AG08396 (cell line): ENCODE results near the gene UGGT2.
A peak's percentile ranks its signal among the peaks of the same experiment; 100 is the strongest.
"Not testable (repeated sequence)": the region's sequence is repeated elsewhere in the genome, so short reads cannot be mapped to it uniquely, and the experiment has no call there.

ENCODE experiments used
- DNase-seq: peaks from one replicate; pipeline ENCODE4 v3.0.0; 2012; ENCODE audit warnings: low spot score, mixed read lengths

The UGGT2 gene

DNA sequence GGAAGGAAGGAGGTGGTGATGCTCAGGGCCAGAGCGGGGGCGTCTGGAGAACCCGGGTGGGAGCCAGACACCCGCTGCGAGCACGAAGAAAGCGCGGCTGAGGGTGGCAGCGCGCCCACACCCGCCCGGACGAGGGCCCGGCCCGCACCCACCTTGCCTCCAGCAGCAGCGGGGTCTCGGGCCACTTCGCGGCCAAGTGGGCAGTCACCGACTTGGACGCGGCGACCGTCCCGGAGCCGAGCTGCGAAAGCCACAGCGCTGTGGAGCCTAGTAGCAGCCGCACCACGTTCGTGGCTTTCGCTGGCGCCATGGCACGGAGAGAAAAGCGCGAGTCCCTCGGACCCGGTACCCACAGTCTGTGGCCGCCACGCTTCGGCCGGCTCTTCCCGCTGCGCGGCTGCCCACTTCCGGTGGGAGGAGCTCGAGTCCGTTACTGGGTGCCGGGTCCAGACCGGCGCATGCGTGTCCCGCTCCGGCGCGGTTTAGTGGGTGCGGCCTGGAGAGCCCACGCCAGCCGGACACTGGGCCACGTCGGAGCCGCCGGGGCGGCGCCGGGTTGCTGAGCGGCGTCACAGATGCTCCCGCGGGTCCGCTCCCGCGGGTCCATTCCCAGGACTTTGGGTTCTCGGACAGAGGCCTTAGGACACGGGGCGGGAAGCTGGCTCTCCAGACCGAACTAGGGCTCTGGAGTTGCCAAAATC is at the start of gene UGGT2:
UGGT2 (minus strand) TSS at position 399 of the 701 bp plus-strand sequence; CDS start at position 310, 89 bp downstream.
- DNase-seq = peak; percentile 100

DNA sequence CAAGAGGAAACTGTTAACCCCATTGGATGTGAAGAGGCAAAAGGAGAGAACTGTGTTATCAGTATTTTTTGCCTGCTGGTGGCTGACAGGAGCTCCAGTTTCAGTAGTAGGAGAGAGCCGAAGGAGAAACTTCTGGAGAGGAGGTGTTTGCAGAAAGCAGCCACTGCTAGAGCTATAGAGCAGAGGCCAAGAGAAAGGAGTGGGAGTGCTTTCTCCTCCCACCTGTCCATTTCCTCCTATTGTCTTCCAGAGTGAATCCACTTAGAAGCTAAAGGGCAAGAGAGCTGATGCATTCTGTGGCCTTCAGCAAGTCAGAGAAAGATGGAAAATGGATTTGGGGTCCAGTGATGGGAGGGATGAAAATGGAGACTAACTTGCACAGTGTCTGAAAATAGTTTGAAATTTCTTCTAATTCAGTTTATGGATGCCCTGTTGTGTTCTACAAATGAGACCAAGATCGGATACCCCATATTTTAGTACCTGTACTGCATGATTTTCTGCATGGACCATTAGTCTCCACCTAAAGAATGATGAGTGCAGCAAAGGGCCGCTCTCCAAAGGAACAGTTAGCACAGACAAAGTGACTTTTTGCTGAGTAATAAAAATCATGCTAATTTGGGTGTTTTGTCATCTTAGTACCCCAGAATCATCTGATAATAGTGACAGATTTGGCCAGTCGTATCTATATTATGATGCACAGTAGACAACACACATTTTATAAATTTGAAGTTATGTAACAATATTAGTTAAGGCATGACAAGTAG is 47.4 kb upstream of the UGGT2 start:
- DNase-seq = no peak

DNA sequence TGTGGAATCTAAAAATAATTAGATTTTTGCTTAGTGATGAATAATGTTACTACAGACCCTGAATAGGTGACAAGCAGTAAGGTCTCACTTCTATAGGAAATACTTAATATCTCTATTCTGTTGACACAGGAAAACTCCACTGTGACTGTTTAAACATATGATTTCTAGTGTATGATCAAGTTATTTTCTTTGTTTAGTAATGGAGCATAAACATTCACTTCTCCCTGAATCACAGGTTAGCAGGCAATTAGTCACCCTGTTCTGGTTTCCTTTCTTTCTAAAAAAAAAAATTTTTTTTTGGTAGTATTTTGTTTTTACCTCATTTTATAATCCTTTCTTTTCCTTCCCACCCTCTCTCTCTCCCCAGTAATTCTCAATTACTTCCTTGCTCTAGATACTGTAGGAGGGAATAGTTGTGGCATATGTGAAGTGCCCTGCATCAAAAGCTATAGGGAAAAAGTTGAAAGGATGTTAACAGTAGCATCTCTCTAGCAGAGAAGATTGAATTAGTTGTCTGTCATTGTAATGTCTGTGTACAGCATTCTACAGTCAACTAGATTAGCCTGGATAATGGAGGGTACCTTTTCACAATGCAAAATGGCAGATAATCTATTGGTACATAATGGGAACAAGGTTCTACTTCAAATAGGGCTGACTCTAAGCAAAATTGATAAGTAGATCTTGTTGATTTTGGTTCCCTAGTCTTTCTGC is 40.2 kb upstream of the UGGT2 start:
- no peak for DNase-seq

DNA sequence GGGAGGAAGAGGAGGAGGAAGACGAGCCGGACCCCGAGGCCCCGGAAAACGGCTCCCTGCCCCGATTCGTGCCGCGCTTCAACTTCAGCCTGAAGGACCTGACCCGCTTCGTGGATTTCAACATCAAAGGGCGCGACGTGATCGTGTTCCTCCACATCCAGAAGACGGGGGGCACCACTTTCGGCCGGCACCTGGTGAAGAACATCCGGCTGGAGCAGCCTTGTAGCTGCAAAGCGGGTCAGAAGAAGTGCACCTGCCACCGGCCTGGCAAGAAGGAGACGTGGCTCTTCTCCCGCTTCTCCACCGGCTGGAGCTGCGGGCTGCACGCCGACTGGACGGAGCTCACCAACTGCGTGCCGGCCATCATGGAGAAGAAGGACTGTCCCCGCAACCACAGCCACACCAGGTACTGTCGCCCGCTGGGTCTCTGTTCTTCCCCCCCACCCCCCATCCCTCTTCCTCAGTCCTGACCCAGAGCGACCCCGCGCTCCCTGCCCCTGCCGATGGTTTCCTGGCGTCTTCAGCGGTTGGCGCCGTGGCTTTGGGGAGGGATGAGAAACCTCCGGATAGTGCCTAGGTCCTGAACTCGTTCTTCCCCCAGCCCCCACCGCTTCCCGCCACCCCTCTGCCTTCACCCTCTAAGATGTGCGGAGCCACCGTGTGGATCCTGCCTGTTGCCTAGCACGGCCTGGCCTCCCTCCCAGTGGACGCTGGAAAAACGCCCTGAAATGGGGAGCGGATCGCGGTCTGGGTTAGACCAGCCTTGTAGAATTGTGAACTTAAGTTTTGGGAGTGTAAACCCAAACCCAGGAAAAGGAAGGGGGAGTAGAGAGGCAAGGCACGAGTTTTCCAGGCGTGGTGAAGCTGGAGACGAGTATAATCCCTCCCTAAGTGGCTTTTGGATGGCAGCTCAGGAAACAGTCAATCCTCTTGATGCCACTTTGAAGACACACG is 38.2 kb upstream of the UGGT2 start:
- peak; percentile 15 for DNase-seq

DNA sequence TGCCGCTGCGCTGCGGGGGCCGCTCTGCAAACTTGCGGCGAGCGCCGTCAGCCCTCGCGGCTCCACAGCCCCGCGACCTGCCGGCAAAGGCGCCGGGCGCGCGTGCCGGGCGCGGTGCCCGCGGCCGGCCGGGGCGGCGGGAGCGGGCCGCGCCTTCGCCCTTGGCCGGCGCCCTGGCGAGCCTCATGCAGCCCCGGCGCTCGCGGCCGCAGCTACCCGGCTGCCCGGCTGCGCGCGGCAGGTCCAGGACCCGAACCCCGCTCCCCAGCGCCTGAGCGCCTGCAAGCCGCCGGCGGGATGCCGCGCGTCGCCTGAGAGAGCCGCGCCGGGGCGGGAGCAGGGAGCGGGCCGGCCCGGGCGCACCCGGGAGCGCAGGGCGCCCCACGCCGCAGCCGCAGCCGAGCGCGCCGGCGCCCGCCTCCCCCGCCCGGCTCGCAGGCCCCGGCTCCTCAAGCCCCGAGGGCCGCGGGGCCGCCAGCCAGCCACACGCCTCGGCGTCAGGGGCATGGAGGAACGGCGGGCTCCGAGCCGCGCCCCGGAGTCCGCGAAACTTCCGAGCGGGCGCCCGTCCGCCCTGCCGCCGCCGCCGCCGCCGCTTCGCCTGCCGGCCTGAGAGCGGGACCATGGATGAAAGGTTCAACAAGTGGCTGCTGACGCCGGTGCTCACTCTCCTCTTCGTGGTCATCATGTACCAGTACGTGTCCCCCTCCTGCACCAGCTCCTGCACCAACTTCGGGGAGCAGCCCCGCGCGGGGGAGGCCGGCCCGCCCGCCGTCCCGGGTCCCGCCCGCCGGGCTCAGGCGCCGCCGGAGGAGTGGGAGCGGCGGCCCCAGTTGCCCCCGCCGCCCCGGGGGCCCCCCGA is 37.3 kb upstream of the UGGT2 start:
- DNase-seq = peak; percentile 50

DNA sequence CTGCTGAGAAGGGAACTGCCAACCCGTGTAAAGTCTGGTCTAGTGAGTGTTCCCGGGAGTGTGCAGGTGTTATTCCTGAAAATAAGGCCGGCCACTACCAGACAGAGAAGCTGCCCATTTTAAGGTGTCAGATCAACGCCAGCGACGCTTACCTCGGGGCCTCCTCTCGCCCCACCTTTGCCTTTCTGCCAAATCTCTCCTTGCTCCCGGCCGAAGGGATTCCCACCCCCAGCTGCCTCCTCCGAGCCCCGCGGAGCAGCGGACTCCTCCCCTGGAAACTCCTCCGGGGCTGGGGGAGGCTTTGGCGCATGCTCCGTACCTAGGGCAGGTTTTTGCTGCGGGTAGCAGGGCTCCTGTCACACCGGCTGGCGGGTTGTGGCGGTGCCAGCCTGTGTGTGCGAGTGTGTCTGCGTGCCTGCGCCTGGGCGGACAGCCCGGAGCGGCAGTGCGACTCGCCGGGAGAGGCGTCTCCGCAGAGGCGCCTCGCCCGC is 36.6 kb upstream of the UGGT2 start, which contains the start of gene HS6ST3:
HS6ST3 (plus strand) TSS at position 359 of the 491 bp plus-strand sequence.
- DNase-seq = no peak

GRCh38 chr13:96089139-96089538 is 35.9 kb upstream of the UGGT2 start:
- no peak for DNase-seq

DNA sequence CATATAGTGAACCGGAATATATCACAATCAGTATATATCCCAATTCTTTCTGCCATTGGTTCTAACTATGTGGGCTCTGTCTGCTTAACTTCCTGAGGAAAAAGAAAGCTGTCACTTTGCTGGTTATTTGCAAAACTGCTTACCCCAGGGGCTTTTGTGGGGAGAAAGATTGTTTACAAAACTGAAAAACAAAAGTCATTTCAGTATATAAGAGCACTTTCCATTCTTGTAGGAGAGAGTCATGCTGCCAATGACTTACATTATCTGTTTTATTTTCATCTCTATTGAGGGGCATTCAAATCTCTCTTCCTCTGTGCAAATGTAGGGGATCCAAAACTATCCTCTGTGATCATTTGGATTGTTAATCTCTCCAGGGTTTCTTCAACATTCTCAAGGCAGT is 33.5 kb upstream of the UGGT2 start:
- DNase-seq = no peak

DNA sequence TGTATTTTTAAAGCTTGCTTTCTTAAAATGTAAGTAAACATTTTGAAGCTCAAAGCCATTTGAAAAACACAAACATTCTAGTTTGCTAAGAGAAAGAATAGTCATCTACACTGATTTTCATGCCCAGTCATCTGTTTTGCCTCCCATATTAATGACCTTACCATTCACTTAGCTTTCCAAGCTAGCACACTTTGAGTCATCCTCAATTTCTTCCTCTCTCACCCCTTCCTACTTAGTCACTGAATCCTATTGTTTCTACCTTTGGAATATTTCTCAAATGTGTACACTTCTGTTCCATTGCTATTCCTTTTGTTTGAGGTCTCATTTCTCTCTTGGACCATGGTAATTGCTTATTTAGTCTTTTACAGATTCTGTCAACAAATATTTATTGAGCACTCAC is 29.4 kb upstream of the UGGT2 start:
- no peak for DNase-seq

- no peak for DNase-seq
Measured at GRCh38 chr13:96081888-96082287, 28.7 kb upstream of the UGGT2 start.

DNA sequence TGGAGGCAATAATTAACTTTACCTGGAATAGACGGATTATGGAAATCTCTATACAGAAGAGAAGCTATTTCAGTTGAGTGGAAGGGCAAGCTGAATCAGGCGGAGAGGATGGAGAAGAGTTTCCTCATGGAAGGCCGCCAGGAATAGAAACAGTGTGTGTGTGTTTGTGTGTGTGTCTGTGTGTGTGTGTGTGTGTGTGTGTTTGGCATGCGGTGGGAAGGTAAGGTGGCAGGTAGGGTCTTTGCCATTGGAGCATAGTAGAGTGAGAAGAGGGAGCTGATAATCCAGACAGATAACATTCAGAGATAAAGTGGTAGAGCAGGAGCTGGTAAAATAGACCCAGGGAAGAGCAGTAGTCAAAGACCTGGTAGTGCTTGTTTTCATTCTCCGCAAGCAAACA is 27.5 kb upstream of the UGGT2 start:
- no peak for DNase-seq

DNA sequence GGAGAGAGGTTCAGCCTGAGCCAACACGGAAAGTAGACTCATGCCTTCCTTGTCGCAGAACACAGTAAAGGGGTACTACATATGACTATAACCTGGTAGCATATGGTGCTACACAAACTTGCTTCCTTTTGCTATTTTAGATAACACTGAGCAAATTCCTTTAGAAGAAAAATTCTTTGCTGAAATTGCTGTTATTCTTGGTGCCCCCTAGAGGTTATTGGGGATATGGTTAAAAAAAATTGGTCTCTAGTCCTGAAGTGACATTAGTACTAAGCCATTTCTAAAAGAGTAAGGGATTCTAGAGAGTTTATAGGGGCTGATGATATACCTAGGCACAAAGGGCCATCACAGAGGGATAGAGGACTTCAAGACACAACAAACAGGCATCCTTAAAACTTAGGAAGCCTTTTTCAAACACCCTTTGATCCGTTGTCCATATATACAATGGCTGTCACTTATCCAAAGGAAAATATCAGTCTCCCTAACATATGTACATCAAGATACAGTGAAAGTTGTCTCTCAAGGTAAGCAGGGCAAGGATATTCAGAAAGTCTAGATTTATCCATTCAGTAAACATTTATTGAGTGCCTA is 22.8 kb upstream of the UGGT2 start:
- peak; percentile 24 for DNase-seq

DNA sequence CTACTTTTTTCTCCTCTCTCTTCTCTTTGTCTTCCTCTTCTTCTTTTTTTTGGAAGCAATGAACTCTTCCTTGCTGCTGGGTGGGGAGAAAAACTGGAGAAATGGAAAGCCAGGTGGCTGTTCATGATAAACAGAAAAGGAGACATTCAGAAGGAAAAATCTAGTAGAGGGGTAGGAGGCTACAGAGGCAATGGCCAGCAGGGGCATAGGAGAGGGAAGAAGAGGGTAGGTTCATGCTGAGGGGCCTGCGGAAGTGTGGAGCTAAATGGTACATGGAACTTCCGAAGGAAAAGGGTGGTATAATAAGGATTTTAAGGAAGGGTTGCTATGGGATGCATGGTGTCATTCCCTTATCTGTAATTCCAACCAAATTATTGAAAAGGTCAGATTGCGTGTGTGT is 19.2 kb upstream of the UGGT2 start:
- DNase-seq = no peak

DNA sequence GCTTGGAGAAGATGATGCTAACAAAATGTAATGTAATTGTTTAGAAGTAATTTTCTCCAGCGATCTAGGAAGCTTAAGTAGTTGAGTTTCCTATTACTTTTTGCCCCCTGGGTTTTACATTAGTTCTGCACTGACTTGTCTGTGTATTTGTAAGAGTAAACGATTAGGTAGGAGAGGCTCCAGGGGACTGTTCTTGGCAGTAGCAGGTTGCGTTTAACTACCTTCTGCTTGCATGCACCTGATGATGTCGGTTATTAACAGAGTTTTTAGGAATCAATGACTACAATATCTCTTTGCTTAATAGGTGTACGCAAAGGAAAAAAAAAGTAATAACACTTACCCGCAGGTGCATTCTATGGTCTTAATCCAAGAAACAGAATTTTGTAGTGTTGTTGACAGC is 18.3 kb upstream of the UGGT2 start:
- DNase-seq = no peak

GRCh38 chr13:96068729-96069128 is 15.5 kb upstream of the UGGT2 start:
- no peak for DNase-seq

GRCh38 chr13:96065849-96066248 is 12.6 kb upstream of the UGGT2 start:
- DNase-seq = no peak

GRCh38 chr13:96052656-96053002 is 572 bp downstream of the UGGT2 start:
- peak; percentile 65 for DNase-seq

- not testable (repeated sequence) for DNase-seq
Measured at GRCh38 chr13:96051946-96052345, 1.3 kb downstream of the UGGT2 start.

DNA sequence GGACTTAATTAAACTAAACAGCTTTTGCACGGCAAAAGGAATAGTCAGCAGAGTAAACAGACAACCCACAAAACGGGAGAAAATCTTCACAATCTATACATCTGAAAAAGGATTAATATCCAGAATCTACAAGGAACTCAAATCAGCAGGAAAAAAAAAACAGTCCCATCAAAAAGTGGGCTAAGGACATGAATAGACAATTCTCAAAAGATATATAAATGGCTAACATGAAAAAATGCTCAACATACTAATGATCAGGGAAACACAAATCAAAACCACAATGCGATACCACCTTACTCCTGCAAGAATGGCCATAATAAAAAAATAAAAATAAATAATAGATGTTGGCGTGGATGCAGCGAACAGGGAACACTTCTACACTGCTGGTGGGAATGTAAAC is 1.7 kb downstream of the UGGT2 start:
- DNase-seq = not testable (repeated sequence)

DNA sequence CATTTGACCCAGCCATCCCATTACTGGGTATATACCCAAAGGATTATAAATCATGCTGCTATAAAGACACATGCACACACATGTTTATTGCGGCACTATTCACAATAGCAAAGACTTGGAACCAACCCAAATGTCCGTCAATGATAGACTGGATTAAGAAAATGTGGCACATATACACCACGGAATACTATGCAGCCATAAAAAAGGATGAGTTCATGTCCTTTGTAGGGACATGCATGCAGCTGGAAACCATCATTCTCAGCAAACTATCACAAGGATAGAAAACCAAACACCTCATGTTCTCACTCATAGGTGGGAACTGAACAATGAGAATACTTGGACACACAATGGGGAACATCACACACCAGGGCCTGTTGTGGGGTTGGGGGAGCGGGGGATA is 2.2 kb downstream of the UGGT2 start:
- DNase-seq = not testable (repeated sequence)
